Fibroblast of lung (primary cell): Measurements from ENCODE around the gene RAB20. TPM values are rescaled to one million over a fixed set of nuclear protein-coding genes. Genes with fewer than 3 reads are reported as not detected.

ENCODE experiments used
- DNase-seq, 2 donors: peaks; one replicate each; pipeline versions ENCODE4 v3.0.0 to v3.0.0-alpha.2; 2010; ENCODE audit warnings: low read depth in 2 of 2
- H2AFZ ChIP-seq: 2 replicates; pipeline ENCODE4 v1.5.1; 2012; ENCODE audit warnings: low read length, control low read depth, inconsistent platforms
- H3K27ac ChIP-seq: 2 replicates; pipeline ENCODE4 v1.5.1; 2011; ENCODE audit warnings: low read length, control low read depth; ENCODE audit not compliant: insufficient read depth
- H3K27me3 ChIP-seq: 2 replicates; pipeline ENCODE4 v1.5.1; 2011; ENCODE audit warnings: mild to moderate bottlenecking, low read length; ENCODE audit not compliant: control insufficient read depth, insufficient read depth
- H3K36me3 ChIP-seq: 2 replicates; pipeline ENCODE4 v1.5.1; 2011; ENCODE audit warnings: low read length; ENCODE audit not compliant: control insufficient read depth, insufficient read depth
- H3K4me1 ChIP-seq: 2 replicates; pipeline ENCODE4 v1.5.1; 2011; ENCODE audit warnings: low read length; ENCODE audit not compliant: control insufficient read depth, insufficient read depth; ENCODE audit errors: extremely low read depth
- H3K4me2 ChIP-seq: 2 replicates; pipeline ENCODE4 v1.5.1; 2011; ENCODE audit warnings: low read length, control low read depth; ENCODE audit not compliant: insufficient read depth; ENCODE audit errors: extremely low read depth
- H3K4me3 ChIP-seq, 4 experiments: fragments of 200-600 bp in 1 of 4; sonication (generic) in 1 of 4; replicated peaks in 1 of 4; 2 replicates each; pipeline ENCODE4 v1.5.1; 2011 to 2016; ENCODE audit warnings: low read length in 4 of 4, low read depth in 3 of 4, mild to moderate bottlenecking in 3 of 4, control low read depth in 2 of 4, inconsistent platforms in 1 of 4, mixed read lengths in 1 of 4; ENCODE audit not compliant: insufficient read depth in 1 of 4; ENCODE audit errors: control extremely low read depth in 1 of 4
- H3K79me2 ChIP-seq: 2 replicates; pipeline ENCODE4 v1.5.1; 2012; ENCODE audit warnings: mild to moderate bottlenecking, low read length, inconsistent platforms; ENCODE audit not compliant: control insufficient read depth, insufficient read depth
- H3K9ac ChIP-seq: 2 replicates; pipeline ENCODE4 v1.5.1; 2011; ENCODE audit warnings: mild to moderate bottlenecking, low read length, control low read depth; ENCODE audit not compliant: insufficient read depth
- H3K9me3 ChIP-seq: 2 replicates; pipeline ENCODE4 v1.5.1; 2012; ENCODE audit warnings: low read depth, low read length; ENCODE audit not compliant: control insufficient read depth, insufficient read depth
- H4K20me1 ChIP-seq: 2 replicates; pipeline ENCODE4 v1.5.1; 2011; ENCODE audit warnings: low read length; ENCODE audit not compliant: control insufficient read depth, insufficient read depth; ENCODE audit errors: extremely low read depth
- CTCF ChIP-seq, 2 donors: IDR thresholded peaks in 1 of 2; conservative IDR thresholded peaks in 1 of 2; 1 replicate in 1 of 2; 2 replicates in 1 of 2; pipeline ENCODE4 v1.5.1; 2011 to 2012; ENCODE audit warnings: low read length in 2 of 2, control low read depth in 1 of 2, inconsistent platforms in 1 of 2, low read depth in 1 of 2, mild to moderate bottlenecking in 1 of 2
- EZH2 ChIP-seq: IDR thresholded peaks from 2 replicates; pipeline ENCODE4 v1.5.1; 2012; ENCODE audit warnings: low read length, control low read depth, mild to moderate bottlenecking; ENCODE audit errors: missing control alignments
- polyA plus RNA-seq, 2 donors: library from polyadenylated mRNA; depleted of rRNA in 1 of 2; stranded (reverse) in 1 of 2; unstranded in 1 of 2; fragments of >200 nt; gene quantifications; 2 replicates each; pipeline ENCODE4 v1.2.1, GENCODE V29; 2011 to 2012; ENCODE audit warnings: missing spikeins in 1 of 2
- total RNA-seq: library from RNA; depleted of rRNA; stranded (reverse); fragments of >200 nt; gene quantifications from 2 replicates; pipeline ENCODE4 v1.2.1, GENCODE V29; 2014

RAB20 gene
- total and polyA plus RNA-seq, 2 donors (not counting 1 experiment from before 2014, with no cell fraction given), result 3.5 to 4.3 TPM

DNA sequence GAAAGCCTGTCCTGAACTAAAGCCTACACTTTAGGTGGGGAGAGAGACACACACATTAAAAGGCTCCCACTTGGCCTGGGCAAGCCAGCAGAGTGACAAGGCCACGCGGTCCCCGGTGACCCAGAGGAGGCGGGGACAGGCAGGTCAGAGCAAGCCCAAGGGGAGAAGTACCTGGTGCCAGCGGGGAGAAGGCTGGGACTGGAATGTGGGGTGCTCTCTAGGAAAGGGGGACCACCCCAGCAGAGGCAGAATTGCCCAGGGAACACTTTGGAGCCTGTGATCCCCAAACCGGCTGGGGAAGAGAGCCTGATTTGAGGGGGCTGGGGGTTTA lies 82.3 kb downstream of the RAB20 start:
- H3K9ac ChIP-seq, result no peak overlapping the region
- no peak overlapping the region for H2AFZ ChIP-seq
- no peak overlapping the region for H3K27ac ChIP-seq
- H4K20me1 ChIP-seq, result peaks cover 1% of the 10 kb centered on the region
- no peak for DNase-seq
- no peaks in the 10 kb centered on the region for H3K79me2 ChIP-seq
- no peaks in the 10 kb centered on the region for H3K27me3 ChIP-seq
- H3K36me3 ChIP-seq, result peaks cover 11% of the 10 kb centered on the region
- no peak overlapping the region for H3K4me2 ChIP-seq
- no peaks in the 10 kb centered on the region for H3K4me1 ChIP-seq
- no peak overlapping the region for H3K4me3 ChIP-seq
- no peaks in the 10 kb centered on the region for H3K9me3 ChIP-seq
- no peak for TF ChIP-seq EZH2

GRCh38 chr13:110478405-110479214 lies 82.9 kb downstream of the RAB20 start:
- H2AFZ ChIP-seq, result no peak overlapping the region
- H3K9me3 ChIP-seq, result no peaks in the 10 kb centered on the region
- no peak for DNase-seq
- no peaks in the 10 kb centered on the region for H3K27me3 ChIP-seq
- H3K36me3 ChIP-seq, result peaks cover 14% of the 10 kb centered on the region
- TF ChIP-seq EZH2, result no peak
- no peak for TF ChIP-seq CTCF (conservative IDR thresholded peaks at IDR 0.05 in 1 of 2, IDR thresholded peaks at IDR 0.05 in 1 of 2; ENCODE audit: low read depth in 1 of 2, low read length in 2 of 2)
- no peaks in the 10 kb centered on the region for H3K4me1 ChIP-seq
- no peak overlapping the region for H3K4me3 ChIP-seq
- H4K20me1 ChIP-seq, result peaks cover 2% of the 10 kb centered on the region
- no peak overlapping the region for H3K4me2 ChIP-seq
- no peak overlapping the region for H3K9ac ChIP-seq
- no peaks in the 10 kb centered on the region for H3K79me2 ChIP-seq
- H3K27ac ChIP-seq, result no peak overlapping the region

GRCh38 chr13:110477706-110478245 lies 83.7 kb downstream of the RAB20 start:
- TF ChIP-seq CTCF (conservative IDR thresholded peaks at IDR 0.05 in 1 of 2, IDR thresholded peaks at IDR 0.05 in 1 of 2; ENCODE audit: low read depth in 1 of 2, low read length in 2 of 2), result no peak
- TF ChIP-seq EZH2, result no peak
- H3K4me2 ChIP-seq, result no peak overlapping the region
- H2AFZ ChIP-seq, result no peak overlapping the region
- peaks cover 2% of the 10 kb centered on the region for H4K20me1 ChIP-seq
- H3K9ac ChIP-seq, result no peak overlapping the region
- H3K4me3 ChIP-seq, result no peak overlapping the region
- H3K27me3 ChIP-seq, result no peaks in the 10 kb centered on the region
- H3K9me3 ChIP-seq, result no peaks in the 10 kb centered on the region
- no peaks in the 10 kb centered on the region for H3K4me1 ChIP-seq
- H3K79me2 ChIP-seq, result no peaks in the 10 kb centered on the region
- DNase-seq, result no peak
- no peak overlapping the region for H3K27ac ChIP-seq
- H3K36me3 ChIP-seq, result peaks cover 17% of the 10 kb centered on the region
